Measurements from ENCODE around the gene ZBTB7C. TPM values are rescaled to one million over a fixed set of nuclear protein-coding genes. Genes with fewer than 3 reads are reported as not detected.

ZBTB7C gene
- total and polyA plus RNA-seq, 9 of the 15 experiments (the other 6 are each of a cell fraction or from before 2014, with no cell fraction given), result not detected

- CTCF ChIA-PET (ENCODE audit: low intra/inter-chr PET ratio), result no interaction called here
- intact Hi-C loops (cut with micrococcal nuclease), result no loop called here
- Histone ChIP-seq H2AFZ (ENCODE audit: low read depth, low read length) (no peak overlapping the region), H3K4me3 (no peak overlapping the region), H3K4me2 (ENCODE audit: insufficient read depth, low read length) (no peak overlapping the region), H3K27ac (ENCODE audit: extremely low read depth, low read depth, low read length) (no peak overlapping the region), H3K9me3 (replicated peaks; ENCODE audit: control insufficient read depth, insufficient read depth, low read depth, low read length) (no peaks in the 10 kb centered on the region), H3K4me1 (replicated peaks in 1 of 2; ENCODE audit: control insufficient read depth in 2 of 2, insufficient read depth in 2 of 2, low read length in 2 of 2) (peaks cover 4 to 8% of the 10 kb centered on the region in 2 experiments; a peak in 3 of 5 replicates), H3K9me1 (ENCODE audit: control insufficient read depth, insufficient read depth, low read length) (no peaks in the 10 kb centered on the region), H3K36me3 (ENCODE audit: control insufficient read depth, insufficient read depth, low read length) (no peaks in the 10 kb centered on the region), H4K20me1 (replicated peaks; ENCODE audit: control insufficient read depth, insufficient read depth, low read length) (no peaks in the 10 kb centered on the region), H3K27me3 (ENCODE audit: control insufficient read depth in 2 of 2, insufficient read depth in 2 of 2, low read length in 2 of 2) (peaks cover 0 to 8% of the 10 kb centered on the region in 2 experiments; a peak in 2 of 5 replicates), H3K9ac (ENCODE audit: insufficient read depth in 1 of 2, low read depth in 2 of 2, low read length in 2 of 2) (no peak overlapping the region), H3K79me2 (ENCODE audit: control insufficient read depth, insufficient read depth, low read length) (no peaks in the 10 kb centered on the region)
- FAIRE-seq (no peak), DNase-seq (ENCODE audit: extremely low read depth in 1 of 4, low spot score in 3 of 4) (no peak), ATAC-seq (no peak)
- POLR2A ChIA-PET, result no interaction called here
- 14% methylated on average over 6 of the region's 7 CpGs for WGBS (ENCODE audit: insufficient coverage, low coverage, missing lambda C conversion rate)
- TF ChIP-seq ZNF263 (CRISPR knock-in tag; IDR thresholded peaks at IDR 0.05; ENCODE audit: borderline replicate concordance), result no peak
- no peak for TF ChIP-seq ZNF518B (CRISPR knock-in tag; IDR thresholded peaks at IDR 0.05)
- TF ChIP-seq FOXP1 (CRISPR knock-in tag; IDR thresholded peaks at IDR 0.05), result no peak
- TF ChIP-seq COPS2 (conservative IDR thresholded peaks at IDR 0.05), result no peak
- in situ Hi-C loops (cut with MboI), result no loop called here
- BruUV-seq (replicated peaks), result no TSS peak
Measured at GRCh38 chr18:48052842-48053241, 356.3 kb downstream of the ZBTB7C start.

Measured in K562 (cell line).